ENCODE data around the gene ZMIZ1. TPM values are rescaled to one million over a fixed set of nuclear protein-coding genes. Genes with fewer than 3 reads are reported as not detected.
A peak's percentile ranks its signal among the peaks of the same experiment; 100 is the strongest.

The ZMIZ1 gene
- total and polyA plus RNA-seq, 9 donors: 16.3 to 55.7 (median 38.1) TPM

DNA sequence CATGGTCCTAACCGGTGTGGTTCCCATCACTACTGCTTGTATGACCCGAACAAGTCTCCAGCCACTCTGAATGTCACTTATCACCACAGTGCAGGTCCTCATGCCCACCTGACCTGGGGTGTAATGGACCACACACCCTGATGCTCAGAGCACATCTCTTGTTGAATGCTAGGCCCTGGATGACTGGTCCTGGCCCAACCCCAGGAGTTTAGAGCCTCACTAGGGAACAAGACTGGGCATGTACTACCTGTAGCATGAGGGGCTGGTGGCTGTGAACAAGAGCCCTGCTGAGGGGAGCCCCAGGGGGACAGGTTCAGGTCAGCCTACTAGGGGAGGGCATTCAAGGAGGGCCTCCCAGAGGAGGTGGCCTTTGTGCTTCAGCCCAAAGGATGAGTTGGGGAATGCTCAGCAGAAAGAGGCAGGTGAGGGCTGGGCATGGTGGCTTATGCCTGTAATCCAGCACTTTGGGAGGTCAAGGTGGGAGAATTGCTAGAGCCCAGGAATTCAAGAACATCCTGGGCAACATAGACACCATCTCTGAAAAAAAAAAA, 31.2 kb downstream of the ZMIZ1 start:
- no peak overlapping the region for H3K27ac ChIP-seq (ENCODE audit: low read length)
- WGBS (ENCODE audit: insufficient coverage): 77% methylated on average over 2 of the region's 2 CpGs

GRCh38 chr10:79100771-79101170, 32.0 kb downstream of the ZMIZ1 start:
- Histone ChIP-seq H3K9me3 (replicated peaks; ENCODE audit: control insufficient read depth, low read depth, low read length) (no peaks in the 10 kb centered on the region), H3K36me3 (ENCODE audit: control insufficient read depth, insufficient read depth, low read length) (peaks cover 3% of the 10 kb centered on the region), H3K4me1 (ENCODE audit: control insufficient read depth, insufficient read depth, low read length) (peaks cover 66% of the 10 kb centered on the region), H3K27ac (ENCODE audit: low read length) (no peak overlapping the region), H3K27me3 (ENCODE audit: control insufficient read depth, insufficient read depth, low read length) (no peaks in the 10 kb centered on the region), H3K4me3 (ENCODE audit: low read length) (no peak overlapping the region)
- 52% methylated on average over 5 of the region's 5 CpGs for WGBS (ENCODE audit: insufficient coverage)
- no peak for DNase-seq

More for the DNA sequence above, 31.2 kb downstream of the ZMIZ1 start:
- Histone ChIP-seq H3K27me3 (ENCODE audit: control insufficient read depth, insufficient read depth, low read length) (no peaks in the 10 kb centered on the region), H3K4me1 (ENCODE audit: control insufficient read depth, insufficient read depth, low read length) (peaks cover 59% of the 10 kb centered on the region), H3K4me3 (ENCODE audit: low read length) (no peak overlapping the region), H3K9me3 (replicated peaks; ENCODE audit: control insufficient read depth, low read depth, low read length) (no peaks in the 10 kb centered on the region), H3K36me3 (ENCODE audit: control insufficient read depth, insufficient read depth, low read length) (peaks cover 3% of the 10 kb centered on the region)
- DNase-seq: no peak

DNA sequence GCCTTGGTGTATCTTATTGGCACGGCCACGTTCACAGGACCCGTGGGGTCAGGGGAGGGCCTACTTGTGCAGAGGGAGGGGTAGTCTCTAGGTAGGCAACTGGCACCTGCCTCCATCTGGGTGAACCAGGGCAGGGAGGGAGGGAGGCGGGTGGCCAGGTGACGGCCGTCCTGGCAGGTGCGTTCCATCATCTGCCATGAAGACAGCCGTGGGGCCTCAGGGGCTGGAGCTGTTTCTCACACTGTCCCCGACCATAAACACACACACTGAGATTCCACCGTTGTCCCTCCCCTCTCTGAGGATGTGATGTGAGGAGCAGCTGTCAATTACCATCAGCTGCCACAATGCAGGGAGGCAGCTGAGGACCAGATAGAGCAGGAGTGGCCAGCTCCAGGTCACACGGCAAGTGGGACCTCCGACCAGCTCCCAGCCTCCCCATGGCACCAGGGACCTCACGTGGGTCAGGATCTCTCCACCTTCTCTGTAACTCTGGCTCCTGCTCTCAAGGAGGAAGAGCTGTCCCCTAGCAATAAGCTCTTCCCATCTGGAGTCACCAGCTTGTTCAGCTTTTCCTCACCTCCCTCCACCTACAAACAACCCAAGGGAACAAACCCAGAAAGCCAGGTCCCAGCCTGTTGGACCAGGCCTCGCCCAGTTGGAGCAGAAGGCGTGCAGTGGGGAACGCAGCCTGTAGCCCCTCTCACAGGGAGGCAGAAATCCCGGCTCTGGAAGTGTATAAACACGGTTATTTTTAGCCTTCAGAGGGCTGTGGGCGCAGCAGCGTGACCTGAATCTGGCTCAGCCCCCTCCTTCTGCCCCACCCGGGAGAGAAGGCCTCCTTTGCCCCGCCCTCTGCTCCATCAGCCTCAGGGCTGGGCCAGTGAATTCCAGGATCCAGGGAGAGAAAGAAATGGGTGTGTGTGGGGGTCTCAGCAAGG, 33.1 kb downstream of the ZMIZ1 start:
- 25% methylated on average over 10 of the region's 22 CpGs for WGBS (ENCODE audit: insufficient coverage)

DNA sequence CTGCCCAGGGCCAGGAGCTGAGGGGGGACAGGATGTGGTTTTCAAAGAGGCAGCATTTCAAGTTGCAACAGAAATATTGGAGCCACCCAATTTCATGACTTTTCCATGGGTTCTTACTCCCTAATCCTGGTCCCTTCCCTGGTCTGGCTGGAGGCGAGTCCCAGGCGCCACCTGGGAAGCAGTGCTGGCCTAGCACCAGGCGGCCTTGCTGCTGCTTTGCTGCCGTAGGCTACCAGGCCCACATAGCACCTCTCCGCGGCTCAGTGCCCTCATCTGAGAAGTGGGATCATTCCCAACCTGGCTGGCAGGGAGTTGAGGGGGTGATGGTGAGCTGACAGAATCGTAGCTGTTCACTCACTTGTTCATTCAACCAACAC, 33.7 kb downstream of the ZMIZ1 start:
- no peaks in the 10 kb centered on the region for H3K9me3 ChIP-seq (replicated peaks; ENCODE audit: control insufficient read depth, low read depth, low read length)
- no peak overlapping the region for H3K4me3 ChIP-seq (ENCODE audit: low read length)
- H3K27ac ChIP-seq (ENCODE audit: low read length): peak overlapping the region; percentile 86
- peaks cover 70% of the 10 kb centered on the region for H3K4me1 ChIP-seq (ENCODE audit: control insufficient read depth, insufficient read depth, low read length)
- peaks cover 6% of the 10 kb centered on the region for H3K36me3 ChIP-seq (ENCODE audit: control insufficient read depth, insufficient read depth, low read length)
- DNase-seq: no peak
- WGBS (ENCODE audit: insufficient coverage): 58% methylated on average over 2 of the region's 7 CpGs
- no peaks in the 10 kb centered on the region for H3K27me3 ChIP-seq (ENCODE audit: control insufficient read depth, insufficient read depth, low read length)

More for the DNA sequence above, 33.1 kb downstream of the ZMIZ1 start:
- Histone ChIP-seq H3K4me1 (ENCODE audit: control insufficient read depth, insufficient read depth, low read length) (peaks cover 71% of the 10 kb centered on the region), H3K36me3 (ENCODE audit: control insufficient read depth, insufficient read depth, low read length) (peaks cover 3% of the 10 kb centered on the region), H3K9me3 (replicated peaks; ENCODE audit: control insufficient read depth, low read depth, low read length) (no peaks in the 10 kb centered on the region), H3K4me3 (ENCODE audit: low read length) (no peak overlapping the region), H3K27ac (ENCODE audit: low read length) (peak overlapping the region; percentile 86), H3K27me3 (ENCODE audit: control insufficient read depth, insufficient read depth, low read length) (no peaks in the 10 kb centered on the region)
- peak; percentile 86 for DNase-seq

- H3K27ac ChIP-seq (ENCODE audit: low read length): peak overlapping the region; percentile 86
- DNase-seq: peak; percentile 46
- peaks cover 6% of the 10 kb centered on the region for H3K36me3 ChIP-seq (ENCODE audit: control insufficient read depth, insufficient read depth, low read length)
- H3K4me1 ChIP-seq (ENCODE audit: control insufficient read depth, insufficient read depth, low read length): peaks cover 76% of the 10 kb centered on the region
- no peaks in the 10 kb centered on the region for H3K9me3 ChIP-seq (replicated peaks; ENCODE audit: control insufficient read depth, low read depth, low read length)
- WGBS (ENCODE audit: insufficient coverage): 64% methylated on average over 12 of the region's 13 CpGs
- H3K27me3 ChIP-seq (ENCODE audit: control insufficient read depth, insufficient read depth, low read length): no peaks in the 10 kb centered on the region
- no peak overlapping the region for H3K4me3 ChIP-seq (ENCODE audit: low read length)
Observed at GRCh38 chr10:79103129-79103528, 34.4 kb downstream of the ZMIZ1 start.

DNA sequence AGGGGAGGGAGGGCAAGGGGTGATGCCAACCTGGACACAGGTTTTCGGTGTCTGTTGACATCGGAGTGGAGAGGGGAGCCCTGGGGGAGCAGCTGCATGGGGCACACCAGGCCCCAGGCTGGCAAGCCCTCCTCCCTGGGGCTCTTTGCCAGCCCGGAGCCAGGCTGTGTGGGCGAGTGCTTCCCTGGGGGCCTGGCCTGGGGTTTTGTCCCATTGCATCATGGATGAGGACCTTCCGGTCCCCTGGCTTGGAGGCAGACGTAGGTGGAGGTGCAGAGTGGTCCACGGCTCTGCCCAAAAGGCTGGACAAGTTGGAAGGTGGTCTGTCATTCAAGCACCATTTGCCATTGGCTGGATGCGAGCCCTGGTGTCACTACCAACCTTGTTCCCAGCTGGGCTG, 34.8 kb downstream of the ZMIZ1 start:
- DNase-seq: no peak
- H3K9me3 ChIP-seq (replicated peaks; ENCODE audit: control insufficient read depth, low read depth, low read length): no peaks in the 10 kb centered on the region
- H3K27ac ChIP-seq (ENCODE audit: low read length): no peak overlapping the region
- no peaks in the 10 kb centered on the region for H3K27me3 ChIP-seq (ENCODE audit: control insufficient read depth, insufficient read depth, low read length)
- H3K4me1 ChIP-seq (ENCODE audit: control insufficient read depth, insufficient read depth, low read length): peaks cover 77% of the 10 kb centered on the region
- whole genome bisulfite sequencing (ENCODE audit: insufficient coverage): 76% methylated on average over 8 of the region's 8 CpGs
- no peak overlapping the region for H3K4me3 ChIP-seq (ENCODE audit: low read length)
- peaks cover 6% of the 10 kb centered on the region for H3K36me3 ChIP-seq (ENCODE audit: control insufficient read depth, insufficient read depth, low read length)

GRCh38 chr10:79105150-79105739, 36.5 kb downstream of the ZMIZ1 start:
- 52% methylated on average over 8 of the region's 11 CpGs for WGBS (ENCODE audit: insufficient coverage)
- DNase-seq: no peak
- peaks cover 3% of the 10 kb centered on the region for H3K36me3 ChIP-seq (ENCODE audit: control insufficient read depth, insufficient read depth, low read length)

DNA sequence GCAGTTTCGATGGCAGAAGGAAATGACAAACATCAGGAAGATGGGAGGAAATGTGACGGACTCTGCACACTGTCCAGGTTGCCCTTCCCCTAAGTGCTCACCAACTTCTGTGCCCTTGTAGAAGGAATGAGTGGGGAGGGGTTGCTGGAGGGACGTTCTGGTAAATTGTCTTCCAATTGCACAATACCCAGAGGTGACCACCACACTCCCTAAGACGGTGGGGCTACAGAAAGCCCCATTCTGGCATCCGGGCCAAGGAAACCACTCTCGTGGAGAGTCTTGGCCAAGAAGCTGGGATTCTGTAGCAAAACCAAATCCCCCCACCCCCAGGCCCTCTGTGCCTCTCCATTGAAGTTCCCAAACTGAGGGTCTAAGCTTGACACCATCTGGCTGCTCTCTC, 37.1 kb downstream of the ZMIZ1 start:
- Histone ChIP-seq H3K36me3 (ENCODE audit: control insufficient read depth, insufficient read depth, low read length) (peaks cover 8% of the 10 kb centered on the region), H3K27me3 (ENCODE audit: control insufficient read depth, insufficient read depth, low read length) (no peaks in the 10 kb centered on the region), H3K4me1 (ENCODE audit: control insufficient read depth, insufficient read depth, low read length) (peaks cover 70% of the 10 kb centered on the region), H3K27ac (ENCODE audit: low read length) (no peak overlapping the region), H3K9me3 (replicated peaks; ENCODE audit: control insufficient read depth, low read depth, low read length) (no peaks in the 10 kb centered on the region), H3K4me3 (ENCODE audit: low read length) (no peak overlapping the region)
- DNase-seq: no peak
- WGBS (ENCODE audit: insufficient coverage): 47% methylated on average over 3 of the region's 6 CpGs

More at GRCh38 chr10:79105150-79105739, 36.5 kb downstream of the ZMIZ1 start:
- no peaks in the 10 kb centered on the region for H3K9me3 ChIP-seq (replicated peaks; ENCODE audit: control insufficient read depth, low read depth, low read length)
- no peaks in the 10 kb centered on the region for H3K27me3 ChIP-seq (ENCODE audit: control insufficient read depth, insufficient read depth, low read length)
- peaks cover 75% of the 10 kb centered on the region for H3K4me1 ChIP-seq (ENCODE audit: control insufficient read depth, insufficient read depth, low read length)
- H3K4me3 ChIP-seq (ENCODE audit: low read length): no peak overlapping the region
- H3K27ac ChIP-seq (ENCODE audit: low read length): no peak overlapping the region

- Histone ChIP-seq H3K27ac (ENCODE audit: low read length) (no peak overlapping the region), H3K36me3 (ENCODE audit: control insufficient read depth, insufficient read depth, low read length) (peaks cover 15% of the 10 kb centered on the region), H3K4me3 (ENCODE audit: low read length) (no peak overlapping the region), H3K4me1 (ENCODE audit: control insufficient read depth, insufficient read depth, low read length) (peaks cover 67% of the 10 kb centered on the region), H3K9me3 (replicated peaks; ENCODE audit: control insufficient read depth, low read depth, low read length) (no peaks in the 10 kb centered on the region), H3K27me3 (ENCODE audit: control insufficient read depth, insufficient read depth, low read length) (no peaks in the 10 kb centered on the region)
- WGBS (ENCODE audit: insufficient coverage): 75% methylated on average over 7 of the region's 10 CpGs
- DNase-seq: no peak
Observed at GRCh38 chr10:79106256-79107050, 37.7 kb downstream of the ZMIZ1 start.
